Activated CD8-positive, alpha-beta memory T cell treated with anti-CD3 and anti-CD28 coated beads, Interleukin-2, amount 50 U/mL, for 1 hour (primary cell): ENCODE data around the gene ADAM22.

Experiments
- DNase-seq: peaks from one replicate; pipeline ENCODE4 v3.0.0-alpha.2; 2020; ENCODE audit errors: extremely low read depth

ADAM22 gene

GRCh38 chr7:88167223-88167622 is 233.2 kb downstream of the ADAM22 start:
- DNase-seq = no peak

GRCh38 chr7:88167721-88168120 is 233.7 kb downstream of the ADAM22 start:
- no peak for DNase-seq

- no peak for DNase-seq
Observed at GRCh38 chr7:88169717-88170320, 235.8 kb downstream of the ADAM22 start.

GRCh38 chr7:88172842-88173241 is 238.8 kb downstream of the ADAM22 start:
- DNase-seq = no peak

- DNase-seq = no peak
Observed at GRCh38 chr7:88176190-88176589, 242.1 kb downstream of the ADAM22 start.

GRCh38 chr7:88183051-88183450 is 249.0 kb downstream of the ADAM22 start:
- no peak for DNase-seq

GRCh38 chr7:88184848-88185304 is 250.8 kb downstream of the ADAM22 start:
- DNase-seq = no peak

GRCh38 chr7:88185650-88186049 is 251.6 kb downstream of the ADAM22 start:
- no peak for DNase-seq

GRCh38 chr7:88191911-88192310 is 257.9 kb downstream of the ADAM22 start:
- DNase-seq = no peak

- no peak for DNase-seq
Observed at GRCh38 chr7:88200261-88200660, 266.2 kb downstream of the ADAM22 start.

GRCh38 chr7:88200789-88201188 is 266.7 kb downstream of the ADAM22 start:
- no peak for DNase-seq

- DNase-seq = no peak
Observed at GRCh38 chr7:88201305-88201704, 267.3 kb downstream of the ADAM22 start.

GRCh38 chr7:88202278-88202677 is 268.2 kb downstream of the ADAM22 start:
- no peak for DNase-seq

- no peak for DNase-seq
Observed at GRCh38 chr7:88202799-88203198, 268.7 kb downstream of the ADAM22 start.

GRCh38 chr7:88203401-88203800 is 269.4 kb downstream of the ADAM22 start:
- DNase-seq = no peak

GRCh38 chr7:88204525-88205110 is 270.6 kb downstream of the ADAM22 start:
- DNase-seq = no peak

- DNase-seq = no peak
Observed at GRCh38 chr7:88205179-88205578, 271.1 kb downstream of the ADAM22 start.

GRCh38 chr7:88206254-88206653 is 272.2 kb downstream of the ADAM22 start:
- no peak for DNase-seq

GRCh38 chr7:88208521-88208920 is 274.5 kb downstream of the ADAM22 start:
- no peak for DNase-seq

GRCh38 chr7:88212918-88213317 is 278.9 kb downstream of the ADAM22 start:
- DNase-seq = no peak

GRCh38 chr7:88214456-88214855 is 280.4 kb downstream of the ADAM22 start:
- no peak for DNase-seq

- no peak for DNase-seq
Observed at GRCh38 chr7:88215295-88215694, 281.2 kb downstream of the ADAM22 start.

GRCh38 chr7:88216276-88216675 is 282.2 kb downstream of the ADAM22 start:
- DNase-seq = no peak
